ENCODE data around the gene LRRC70. TPM values are rescaled to one million over a fixed set of nuclear protein-coding genes. Genes with fewer than 3 reads are reported as not detected.

LRRC70 gene
- polyA plus RNA-seq, 1 donor from 2014 or later = 2.2 TPM

DNA sequence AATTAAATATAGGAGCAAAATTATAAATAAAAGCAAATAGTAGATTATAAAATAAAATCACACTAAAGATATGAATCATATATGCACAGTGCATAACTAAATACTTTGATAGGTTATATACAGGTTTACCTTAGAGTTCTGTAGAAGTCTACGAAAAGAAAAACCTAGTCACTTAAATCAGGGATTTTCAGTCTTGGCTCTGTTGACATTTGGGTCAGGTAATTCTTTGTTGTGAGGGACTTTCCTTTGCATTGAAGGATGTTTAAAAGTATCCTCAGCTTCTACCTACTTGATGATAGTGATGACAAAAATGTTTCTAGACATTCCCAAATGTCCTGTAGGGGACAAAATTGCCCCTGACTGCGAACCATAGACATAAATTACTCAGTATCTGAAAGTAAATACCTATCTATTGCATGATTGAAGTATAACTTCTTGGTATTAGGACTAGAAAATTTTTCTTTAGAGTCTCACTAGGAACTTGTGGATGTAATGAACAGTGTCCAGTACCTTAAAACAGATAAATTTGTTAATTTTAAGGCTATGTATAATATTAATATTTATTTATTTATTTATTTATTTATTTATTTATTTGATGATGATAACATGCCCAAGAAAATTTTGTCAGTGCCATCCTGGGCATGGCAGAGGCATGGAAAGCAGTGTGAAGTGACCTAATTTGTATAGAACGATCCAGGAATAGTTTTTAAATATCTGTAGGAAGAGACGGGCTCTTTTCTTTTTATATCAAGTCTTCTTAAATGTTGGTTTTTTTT is 44.0 kb upstream of the LRRC70 start:
- Histone ChIP-seq H3F3A (ENCODE audit: insufficient read depth, low read length, poor library complexity, severe bottlenecking) (no peaks in the 10 kb centered on the region), H3K79me2 (replicated peaks; ENCODE audit: insufficient read depth, low read length) (no peaks in the 10 kb centered on the region), H3K9ac (ENCODE audit: low read length) (no peak overlapping the region), H2AFZ (ENCODE audit: low read depth, low read length) (no peak overlapping the region), H3K4me2 (ENCODE audit: low read length) (no peak overlapping the region), H3K36me3 (ENCODE audit: insufficient read depth, low read length) (no peaks in the 10 kb centered on the region), H4K20me1 (ENCODE audit: insufficient read depth) (no peaks in the 10 kb centered on the region), H3K9me3 (ENCODE audit: low read length) (no peaks in the 10 kb centered on the region), H3K27ac (ENCODE audit: low read length) (no peak overlapping the region), H3K4me3 (ENCODE audit: low read length) (no peak overlapping the region), H3K27me3 (ENCODE audit: insufficient read depth, low read depth, low read length) (no peaks in the 10 kb centered on the region), H3K9me2 (ENCODE audit: insufficient read depth, low read length) (no peaks in the 10 kb centered on the region)
- no peak for TF ChIP-seq MXI1 (conservative IDR thresholded peaks at IDR 0.05; ENCODE audit: poor library complexity, severe bottlenecking)
- no peak for TF ChIP-seq SMC3 (conservative IDR thresholded peaks at IDR 0.05; ENCODE audit: poor library complexity)
- no peak for TF ChIP-seq EZH2 (IDR thresholded peaks at IDR 0.05; ENCODE audit: borderline replicate concordance, insufficient read depth, low read length, poor library complexity, severe bottlenecking)
- TF ChIP-seq POLR2AphosphoS5 (IDR thresholded peaks at IDR 0.05) = no peak
- TF ChIP-seq RAD21 (conservative IDR thresholded peaks at IDR 0.05) = no peak
- TF ChIP-seq EP300 (conservative IDR thresholded peaks at IDR 0.05; ENCODE audit: poor library complexity, severe bottlenecking) = no peak
- TF ChIP-seq, protein P1, sequence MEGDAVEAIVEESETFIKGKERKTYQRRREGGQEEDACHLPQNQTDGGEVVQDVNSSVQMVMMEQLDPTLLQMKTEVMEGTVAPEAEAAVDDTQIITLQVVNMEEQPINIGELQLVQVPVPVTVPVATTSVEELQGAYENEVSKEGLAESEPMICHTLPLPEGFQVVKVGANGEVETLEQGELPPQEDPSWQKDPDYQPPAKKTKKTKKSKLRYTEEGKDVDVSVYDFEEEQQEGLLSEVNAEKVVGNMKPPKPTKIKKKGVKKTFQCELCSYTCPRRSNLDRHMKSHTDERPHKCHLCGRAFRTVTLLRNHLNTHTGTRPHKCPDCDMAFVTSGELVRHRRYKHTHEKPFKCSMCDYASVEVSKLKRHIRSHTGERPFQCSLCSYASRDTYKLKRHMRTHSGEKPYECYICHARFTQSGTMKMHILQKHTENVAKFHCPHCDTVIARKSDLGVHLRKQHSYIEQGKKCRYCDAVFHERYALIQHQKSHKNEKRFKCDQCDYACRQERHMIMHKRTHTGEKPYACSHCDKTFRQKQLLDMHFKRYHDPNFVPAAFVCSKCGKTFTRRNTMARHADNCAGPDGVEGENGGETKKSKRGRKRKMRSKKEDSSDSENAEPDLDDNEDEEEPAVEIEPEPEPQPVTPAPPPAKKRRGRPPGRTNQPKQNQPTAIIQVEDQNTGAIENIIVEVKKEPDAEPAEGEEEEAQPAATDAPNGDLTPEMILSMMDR (IDR thresholded peaks at IDR 0.05; ENCODE audit: poor library complexity, severe bottlenecking) = no peak
- no peak for TF ChIP-seq TAF1 (IDR thresholded peaks at IDR 0.05; ENCODE audit: low read depth)
- TF ChIP-seq, protein P2, sequence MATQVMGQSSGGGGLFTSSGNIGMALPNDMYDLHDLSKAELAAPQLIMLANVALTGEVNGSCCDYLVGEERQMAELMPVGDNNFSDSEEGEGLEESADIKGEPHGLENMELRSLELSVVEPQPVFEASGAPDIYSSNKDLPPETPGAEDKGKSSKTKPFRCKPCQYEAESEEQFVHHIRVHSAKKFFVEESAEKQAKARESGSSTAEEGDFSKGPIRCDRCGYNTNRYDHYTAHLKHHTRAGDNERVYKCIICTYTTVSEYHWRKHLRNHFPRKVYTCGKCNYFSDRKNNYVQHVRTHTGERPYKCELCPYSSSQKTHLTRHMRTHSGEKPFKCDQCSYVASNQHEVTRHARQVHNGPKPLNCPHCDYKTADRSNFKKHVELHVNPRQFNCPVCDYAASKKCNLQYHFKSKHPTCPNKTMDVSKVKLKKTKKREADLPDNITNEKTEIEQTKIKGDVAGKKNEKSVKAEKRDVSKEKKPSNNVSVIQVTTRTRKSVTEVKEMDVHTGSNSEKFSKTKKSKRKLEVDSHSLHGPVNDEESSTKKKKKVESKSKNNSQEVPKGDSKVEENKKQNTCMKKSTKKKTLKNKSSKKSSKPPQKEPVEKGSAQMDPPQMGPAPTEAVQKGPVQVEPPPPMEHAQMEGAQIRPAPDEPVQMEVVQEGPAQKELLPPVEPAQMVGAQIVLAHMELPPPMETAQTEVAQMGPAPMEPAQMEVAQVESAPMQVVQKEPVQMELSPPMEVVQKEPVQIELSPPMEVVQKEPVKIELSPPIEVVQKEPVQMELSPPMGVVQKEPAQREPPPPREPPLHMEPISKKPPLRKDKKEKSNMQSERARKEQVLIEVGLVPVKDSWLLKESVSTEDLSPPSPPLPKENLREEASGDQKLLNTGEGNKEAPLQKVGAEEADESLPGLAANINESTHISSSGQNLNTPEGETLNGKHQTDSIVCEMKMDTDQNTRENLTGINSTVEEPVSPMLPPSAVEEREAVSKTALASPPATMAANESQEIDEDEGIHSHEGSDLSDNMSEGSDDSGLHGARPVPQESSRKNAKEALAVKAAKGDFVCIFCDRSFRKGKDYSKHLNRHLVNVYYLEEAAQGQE (IDR thresholded peaks at IDR 0.05; ENCODE audit: borderline replicate concordance) = no peak

DNA sequence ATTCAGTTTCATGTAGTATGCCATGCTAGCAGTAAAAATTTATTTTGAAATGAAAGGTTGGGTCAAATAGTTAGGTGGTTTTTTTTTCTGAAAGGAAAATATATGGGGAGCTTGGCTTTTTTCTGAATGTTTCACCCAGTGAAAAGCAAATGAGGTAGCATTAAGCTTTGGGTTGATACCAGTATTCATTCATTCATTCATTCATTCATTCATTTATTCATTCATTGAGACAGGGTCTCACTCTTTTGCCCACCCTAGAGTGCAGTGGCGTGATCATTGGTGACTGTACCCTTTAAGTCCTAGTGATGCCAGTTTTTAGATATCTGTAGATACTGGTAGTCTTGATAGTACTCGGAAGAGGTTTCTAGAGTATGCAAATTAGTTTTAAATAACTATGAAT is 42.4 kb upstream of the LRRC70 start:
- Histone ChIP-seq H3K4me2 (ENCODE audit: low read length) (no peak overlapping the region), H3K9me3 (ENCODE audit: low read length) (no peaks in the 10 kb centered on the region), H3K4me3 (ENCODE audit: low read length) (no peak overlapping the region), H3F3A (ENCODE audit: insufficient read depth, low read length, poor library complexity, severe bottlenecking) (no peaks in the 10 kb centered on the region), H3K36me3 (ENCODE audit: insufficient read depth, low read length) (no peaks in the 10 kb centered on the region), H3K27me3 (ENCODE audit: insufficient read depth, low read depth, low read length) (no peaks in the 10 kb centered on the region), H3K27ac (ENCODE audit: low read length) (no peak overlapping the region), H3K9ac (ENCODE audit: low read length) (no peak overlapping the region), H3K9me2 (ENCODE audit: insufficient read depth, low read length) (no peaks in the 10 kb centered on the region), H4K20me1 (ENCODE audit: insufficient read depth) (no peaks in the 10 kb centered on the region), H3K79me2 (replicated peaks; ENCODE audit: insufficient read depth, low read length) (no peaks in the 10 kb centered on the region), H2AFZ (ENCODE audit: low read depth, low read length) (no peak overlapping the region)
- no peak for TF ChIP-seq EZH2 (IDR thresholded peaks at IDR 0.05; ENCODE audit: borderline replicate concordance, insufficient read depth, low read length, poor library complexity, severe bottlenecking)
- no peak for TF ChIP-seq MXI1 (conservative IDR thresholded peaks at IDR 0.05; ENCODE audit: poor library complexity, severe bottlenecking)
